Spleen (tissue), 11 donors: ENCODE measurements around the gene LYPD1. TPM values are rescaled to one million over a fixed set of nuclear protein-coding genes. Genes with fewer than 3 reads are reported as not detected.

Experiments
- DNase-seq: peaks from one replicate; pipeline ENCODE4 v3.0.0-alpha.2; 2020
- H3K27ac ChIP-seq, 8 donors: fragments of 200-600 bp; sonication (generic) in 7 of 8; 1 replicate in 4 of 8; 2 replicates in 4 of 8; pipeline versions ENCODE4 v1.5.0 to v1.8.0; 2016 to 2021; ENCODE audit warnings: inconsistent platforms in 4 of 8, mild to moderate bottlenecking in 4 of 8, moderate library complexity in 1 of 8
- H3K27me3 ChIP-seq, 7 donors: fragments of 200-600 bp; sonication (generic) in 6 of 7; replicated peaks in 1 of 7; 1 replicate in 4 of 7; 2 replicates in 3 of 7; pipeline versions ENCODE4 v1.5.0 to v1.8.0; 2016 to 2021; ENCODE audit warnings: inconsistent platforms in 3 of 7, mild to moderate bottlenecking in 1 of 7
- H3K36me3 ChIP-seq, 6 donors: fragments of 200-600 bp; sonication (generic) in 5 of 6; 1 replicate in 4 of 6; 2 replicates in 2 of 6; pipeline versions ENCODE4 v1.5.0 to v1.8.0; 2016 to 2021; ENCODE audit warnings: inconsistent platforms in 2 of 6
- H3K4me1 ChIP-seq, 6 donors: fragments of 200-600 bp; sonication (generic) in 5 of 6; 1 replicate in 3 of 6; 2 replicates in 3 of 6; pipeline versions ENCODE4 v1.5.0 to v1.8.0; 2016 to 2021; ENCODE audit warnings: inconsistent platforms in 3 of 6
- H3K4me3 ChIP-seq, 8 donors: fragments of 200-600 bp; sonication (generic) in 7 of 8; 1 replicate in 4 of 8; 2 replicates in 4 of 8; pipeline versions ENCODE4 v1.5.0 to v1.8.0; 2016 to 2021; ENCODE audit warnings: inconsistent platforms in 4 of 8, mild to moderate bottlenecking in 4 of 8, moderate library complexity in 2 of 8
- H3K9me3 ChIP-seq, 8 donors: fragments of 200-600 bp; sonication (generic) in 7 of 8; 1 replicate in 4 of 8; 2 replicates in 4 of 8; pipeline versions ENCODE4 v1.5.0 to v1.8.0; 2016 to 2021; ENCODE audit warnings: inconsistent platforms in 4 of 8
- CTCF ChIP-seq, 11 experiments: fragments of 200-600 bp in 7 of 11; fragments of 450-650 bp in 4 of 11; sonication (generic) in 4 of 11; IDR thresholded peaks in 8 of 11; conservative IDR thresholded peaks in 3 of 11; 1 replicate in 7 of 11; 2 replicates in 4 of 11; pipeline versions ENCODE4 v1.4.0 to v1.8.0; 2016 to 2021; ENCODE audit warnings: antibody characterized with exemption in 11 of 11, inconsistent platforms in 4 of 11, mild to moderate bottlenecking in 1 of 11
- POLR2A ChIP-seq, 3 donors: fragments of 450-650 bp; IDR thresholded peaks; one replicate each; pipeline ENCODE4 v1.5.1; 2017; ENCODE audit warnings: antibody characterized with exemption in 3 of 3, mild to moderate bottlenecking in 1 of 3
- POLR2AphosphoS5 ChIP-seq, 3 donors: sonication (generic); formaldehyde crosslinking; IDR thresholded peaks; one replicate each; pipeline ENCODE4 v1.5.1; 2017; ENCODE audit warnings: antibody characterized with exemption in 3 of 3
- WGBS, 5 donors: extraction: QIAGEN DNeasy Blood & Tissue Kit in 3 of 5; methylation state at CpG; one replicate each; pipeline versions ENCODE4 v1.1.5 to v1.1.7; 2013 to 2018; 5-methylcytosine and 5-hydroxymethylcytosine counted together
- intact Hi-C: fragments of 100-400 bp; cut with DNase I; formaldehyde crosslinking; loops from one replicate; pipeline ENCODE4 v1.15.0; 2023; ENCODE audit warnings: low total_unique reads
- polyA plus RNA-seq, 3 donors: library from polyadenylated mRNA; stranded (reverse); fragments of 200-250 nt; gene quantifications; one replicate each; pipeline ENCODE4 v1.2.1, GENCODE V29; 2013
- total RNA-seq, 7 donors: library from RNA; depleted of rRNA in 3 of 7; stranded (reverse); fragments of >200 nt in 3 of 7; fragmentation: NEBNext Ultra II Directional in 4 of 7; extraction: Animal tissue kit (Norgen Biotek cat#: 25700) in 4 of 7; gene quantifications; one replicate each; pipeline versions ENCODE4 v1.1.0 to v1.2.1, GENCODE V29; 2016 to 2021
- donor health status: healthy with polysubstance abuse.
- donor health status: DM: no; HTN: no; CAD: no; lungs with moderate emphysema.
- donor health status: DM: no; HTN: no; CAD: no.
- donor health status: Bipolar disorder and iron deficiency.
- donor health status: healthy.
- donor health status: DM: no; HTN: no; CAD: no.
- donor health status: DM: yes; HTN: yes; CAD: no.

Gene LYPD1
- total and polyA plus RNA-seq, 10 donors: 0.10 to 4.3 (median 0.46) TPM

- Histone ChIP-seq H3K4me1 (no peaks in the 10 kb centered on the region), H3K27me3 (peaks cover 0 to 5% (median 0%) of the 10 kb centered on the region in 7 donors), H3K36me3 (no peaks in the 10 kb centered on the region), H3K4me3 (no peak overlapping the region), H3K27ac (no peak overlapping the region), H3K9me3 (no peaks in the 10 kb centered on the region)
- no peak for DNase-seq
- WGBS, 5 donors: 80 to 92% (median 85%) methylated on average over 3 of the region's 3 CpGs
- TF ChIP-seq POLR2A (IDR thresholded peaks at IDR 0.05) (no peak), POLR2AphosphoS5 (IDR thresholded peaks at IDR 0.05) (no peak), CTCF (IDR thresholded peaks at IDR 0.05 in 8 of 11, conservative IDR thresholded peaks at IDR 0.05 in 3 of 11) (no peak)
- intact Hi-C loops: no loop called here
Observed at GRCh38 chr2:132627536-132627935, 42.5 kb downstream of the LYPD1 start.

- no peaks in the 10 kb centered on the region for H3K36me3 ChIP-seq
- no peak overlapping the region for H3K4me3 ChIP-seq
- no peaks in the 10 kb centered on the region for H3K4me1 ChIP-seq
- no peak for DNase-seq
- WGBS, 5 donors: 58 to 76% (median 64%) methylated on average over 9 of the region's 9 CpGs
- no peak for TF ChIP-seq POLR2AphosphoS5 (IDR thresholded peaks at IDR 0.05)
- no peak for TF ChIP-seq POLR2A (IDR thresholded peaks at IDR 0.05)
- TF ChIP-seq CTCF (IDR thresholded peaks at IDR 0.05 in 8 of 11, conservative IDR thresholded peaks at IDR 0.05 in 3 of 11): no peak
- H3K9me3 ChIP-seq: no peaks in the 10 kb centered on the region
- intact Hi-C loops: no loop called here
- H3K27me3 ChIP-seq: no peaks in the 10 kb centered on the region
- no peak overlapping the region for H3K27ac ChIP-seq
Observed at GRCh38 chr2:132623096-132623839, 46.7 kb downstream of the LYPD1 start.

GRCh38 chr2:132621131-132621875, 48.7 kb downstream of the LYPD1 start:
- Histone ChIP-seq H3K4me3 (no peak overlapping the region), H3K4me1 (no peaks in the 10 kb centered on the region), H3K27me3 (no peaks in the 10 kb centered on the region), H3K36me3 (no peaks in the 10 kb centered on the region), H3K9me3 (no peaks in the 10 kb centered on the region), H3K27ac (no peak overlapping the region)
- intact Hi-C loops: no loop called here
- no peak for TF ChIP-seq POLR2A (IDR thresholded peaks at IDR 0.05)
- no peak for TF ChIP-seq CTCF (IDR thresholded peaks at IDR 0.05 in 8 of 11, conservative IDR thresholded peaks at IDR 0.05 in 3 of 11)
- TF ChIP-seq POLR2AphosphoS5 (IDR thresholded peaks at IDR 0.05): no peak
- DNase-seq: no peak
- 64 to 83% (median 74%) methylated on average over 8 of the region's 8 CpGs for WGBS, 5 donors

- Histone ChIP-seq H3K4me3 (no peak overlapping the region), H3K4me1 (no peaks in the 10 kb centered on the region), H3K27me3 (no peaks in the 10 kb centered on the region), H3K27ac (no peak overlapping the region), H3K36me3 (no peaks in the 10 kb centered on the region), H3K9me3 (no peaks in the 10 kb centered on the region)
- TF ChIP-seq CTCF (IDR thresholded peaks at IDR 0.05 in 8 of 11, conservative IDR thresholded peaks at IDR 0.05 in 3 of 11) (no peak), POLR2A (IDR thresholded peaks at IDR 0.05) (no peak), POLR2AphosphoS5 (IDR thresholded peaks at IDR 0.05) (no peak)
- intact Hi-C loops: no loop called here
- 72 to 81% (median 73%) methylated on average over 2 of the region's 2 CpGs for WGBS, 5 donors
- DNase-seq: no peak
Observed at GRCh38 chr2:132620115-132620514, 49.9 kb downstream of the LYPD1 start.
